Hepatic stellate cell (primary cell): ENCODE measurements around the gene SPAST.
"Not testable (repeated sequence)": the region's sequence is repeated elsewhere in the genome, so short reads cannot be mapped to it uniquely, and the experiment has no call there.

Experiments
- DNase-seq: peaks from one replicate; pipeline ENCODE4 v3.0.0; 2011; ENCODE audit warnings: low spot score

SPAST gene

DNA sequence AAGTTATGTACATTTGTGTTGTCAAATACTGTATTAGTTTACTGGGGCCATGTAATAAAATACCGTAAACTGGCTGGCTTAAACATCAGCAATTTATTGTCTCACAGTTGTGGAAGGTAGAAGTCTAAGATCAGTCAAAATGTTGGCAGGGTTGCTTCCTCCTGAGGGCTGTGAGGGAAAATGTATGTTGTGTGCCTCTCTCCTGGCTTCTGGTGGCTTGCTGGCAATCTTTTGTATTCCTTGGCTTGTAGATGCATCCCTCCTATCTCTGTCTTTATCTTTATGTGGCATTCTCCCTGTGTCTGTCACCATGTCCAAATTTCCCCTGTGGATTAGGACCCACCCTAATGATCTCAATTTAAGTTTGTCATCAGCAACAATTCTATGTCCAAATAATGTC, 65.3 kb downstream of the SPAST start:
- DNase-seq, result no peak

DNA sequence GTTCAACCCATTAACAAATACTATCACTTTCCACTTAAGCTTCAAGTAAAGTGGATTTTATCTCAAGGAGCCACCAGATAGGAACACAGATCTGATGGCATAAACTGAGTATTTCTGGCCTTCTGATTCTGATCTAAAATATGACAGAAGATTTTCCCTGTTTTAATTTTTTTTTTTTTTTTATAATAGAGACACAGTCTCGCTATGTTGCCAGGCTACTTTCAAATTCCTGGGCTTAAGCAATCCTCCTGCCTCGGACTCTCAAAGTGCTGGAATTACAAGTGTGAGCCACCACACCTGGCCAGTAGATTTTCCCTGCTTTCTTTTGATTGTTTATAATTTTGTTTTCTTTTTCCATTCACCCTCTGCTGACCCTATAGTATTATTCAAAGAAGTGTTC, 65.7 kb downstream of the SPAST start:
- DNase-seq, result no peak

DNA sequence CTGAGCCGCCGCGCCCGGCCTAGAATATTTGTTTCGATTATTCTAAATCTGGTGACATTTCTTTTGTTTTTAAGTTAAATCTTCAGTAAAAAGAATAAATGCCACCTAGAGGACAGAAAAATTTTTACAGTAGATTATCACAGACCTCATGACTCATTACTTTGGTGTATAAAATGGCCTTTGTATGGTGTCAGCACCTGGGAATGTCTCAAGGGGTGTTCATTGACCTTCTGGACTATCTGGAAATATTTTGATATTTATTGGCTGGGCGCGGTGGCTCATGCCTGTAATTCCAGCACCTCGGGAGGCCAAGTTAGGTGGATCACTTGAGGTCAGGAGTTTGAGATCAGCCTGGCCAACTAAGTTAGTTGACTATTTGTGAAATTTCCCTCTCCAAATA, 72.1 kb downstream of the SPAST start:
- DNase-seq, result peak; percentile 65

DNA sequence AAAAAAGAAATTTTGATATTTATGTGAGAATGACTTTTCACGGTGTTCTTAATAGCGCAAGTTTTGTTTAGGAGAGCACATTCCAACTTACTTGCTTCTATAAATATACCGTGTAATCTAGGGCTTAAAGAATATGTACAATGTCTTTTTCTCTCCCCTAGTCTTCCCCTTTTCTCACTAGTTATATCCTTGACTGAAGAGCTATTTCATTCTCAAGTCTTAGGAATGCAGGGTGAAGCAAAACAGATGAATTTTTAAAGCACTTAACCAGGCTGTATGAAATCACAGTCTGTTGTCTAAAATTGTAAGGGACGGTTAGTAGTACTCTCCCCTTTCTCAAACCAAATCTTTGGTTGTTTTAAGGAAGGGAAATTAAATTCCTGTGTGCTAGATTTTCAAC, 72.7 kb downstream of the SPAST start:
- DNase-seq, result peak; percentile 26

DNA sequence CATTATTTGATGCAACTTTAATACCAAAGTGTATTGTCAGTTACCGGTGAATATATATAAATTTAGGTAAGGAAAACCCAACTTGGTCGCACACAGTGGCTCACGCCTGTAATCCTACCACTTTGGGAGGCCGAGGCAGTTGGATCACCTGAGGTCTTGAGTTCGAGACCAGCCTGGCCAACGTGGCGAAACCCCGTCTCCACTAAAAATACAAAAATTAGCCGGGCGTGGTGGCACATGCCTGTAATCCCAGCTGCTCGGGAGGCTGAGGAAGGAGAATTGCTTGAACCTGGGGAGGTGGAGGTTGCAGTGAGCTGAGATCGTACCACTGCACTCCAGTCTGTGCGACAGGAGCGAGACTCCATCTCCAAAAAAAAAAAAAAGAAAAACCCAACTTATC, 88.2 kb downstream of the SPAST start:
- not testable (repeated sequence) for DNase-seq

DNA sequence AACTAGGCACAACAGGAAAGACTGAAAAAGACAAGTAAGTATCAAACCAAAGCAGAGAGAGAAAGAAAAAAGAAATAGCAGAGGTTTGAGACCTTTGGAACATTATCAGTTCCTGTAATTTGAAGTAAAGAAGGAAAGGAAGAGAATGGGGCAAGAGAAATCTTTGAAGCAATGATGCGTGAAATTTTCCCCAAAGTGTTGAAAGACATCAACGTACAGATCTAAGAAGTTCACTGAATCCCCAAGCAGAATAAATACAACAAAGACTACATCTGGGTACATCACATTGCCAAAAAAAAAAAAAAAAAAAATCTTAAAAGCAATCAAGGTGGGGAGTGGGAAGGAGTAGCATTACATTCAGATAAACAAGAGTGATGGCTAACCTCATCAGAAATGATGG, 96.3 kb downstream of the SPAST start:
- no peak for DNase-seq

DNA sequence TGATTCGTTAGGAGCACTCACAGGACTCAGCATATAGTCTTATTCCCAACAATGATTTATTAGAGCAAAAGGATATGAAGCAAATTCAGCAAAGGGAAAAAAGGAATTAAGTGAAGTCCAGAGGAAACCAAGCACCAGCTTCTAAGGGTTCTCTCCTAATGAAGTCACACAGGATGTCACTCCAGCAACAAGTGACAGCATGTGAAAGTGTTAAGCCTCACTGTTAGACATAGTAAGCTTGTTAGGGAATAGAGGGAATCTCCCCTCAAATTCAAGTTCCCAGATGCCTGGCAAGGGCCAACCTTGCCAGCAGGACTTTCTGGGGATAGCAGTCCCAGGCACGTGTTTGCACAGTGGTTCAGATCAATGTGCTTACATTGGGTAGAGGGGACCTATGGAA, 97.9 kb downstream of the SPAST start:
- DNase-seq, result no peak

DNA sequence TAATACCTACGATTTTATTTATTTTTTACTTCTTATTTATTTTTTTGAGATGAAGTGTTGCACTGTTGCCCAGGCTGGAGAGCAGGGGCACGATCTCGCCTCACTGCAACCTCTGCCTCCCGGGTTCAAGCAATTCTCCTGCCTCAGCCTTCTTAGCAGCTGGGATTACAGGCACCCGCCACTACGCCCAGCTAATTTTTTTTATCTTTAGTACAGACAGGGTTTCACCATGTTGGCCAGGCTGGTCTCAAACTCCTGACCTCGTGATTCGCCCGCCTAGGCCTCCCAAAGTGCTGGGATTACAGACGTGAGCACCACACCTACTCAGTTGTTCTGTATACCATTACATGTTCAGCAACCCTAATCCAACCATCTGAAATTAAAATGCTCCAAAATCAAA, 100.9 kb downstream of the SPAST start:
- DNase-seq, result not testable (repeated sequence)

DNA sequence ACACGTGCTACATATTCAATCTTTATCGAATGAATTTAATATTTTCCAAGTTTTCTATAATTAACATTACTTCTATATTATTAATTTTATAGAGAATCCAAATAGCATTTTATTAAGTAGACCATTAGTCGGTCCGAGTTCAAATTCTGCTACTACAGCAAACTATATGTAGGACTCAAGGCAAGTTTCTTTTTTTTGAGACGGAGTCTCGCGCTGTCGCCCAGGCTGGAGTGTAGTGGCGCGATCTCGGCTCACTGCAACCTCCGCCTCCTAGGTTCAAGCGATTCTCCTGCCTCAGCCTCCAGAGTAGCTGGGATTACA, 101.6 kb downstream of the SPAST start:
- not testable (repeated sequence) for DNase-seq

DNA sequence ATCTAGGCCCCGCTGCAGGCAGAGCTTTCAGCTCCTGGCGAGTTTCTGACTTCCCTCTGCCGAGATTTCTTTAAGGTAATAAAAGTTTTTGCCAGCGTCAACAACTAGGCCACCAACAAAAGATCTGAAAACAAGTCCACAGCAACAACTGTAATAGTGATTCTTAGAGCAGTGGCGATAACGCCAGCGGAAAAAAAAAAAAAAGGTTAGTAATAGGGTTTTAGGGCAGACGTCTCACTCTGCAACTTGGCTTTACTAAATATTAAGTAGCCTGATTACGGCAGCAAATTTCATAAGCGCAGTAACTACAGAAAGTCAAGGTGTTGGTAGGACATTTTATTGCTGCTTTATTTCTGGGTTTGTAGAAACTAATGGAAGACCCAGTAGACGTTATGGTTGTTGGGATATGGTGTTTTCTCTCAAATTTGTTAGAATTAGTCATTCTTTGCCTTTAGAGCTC, 102.8 kb downstream of the SPAST start:
- no peak for DNase-seq

DNA sequence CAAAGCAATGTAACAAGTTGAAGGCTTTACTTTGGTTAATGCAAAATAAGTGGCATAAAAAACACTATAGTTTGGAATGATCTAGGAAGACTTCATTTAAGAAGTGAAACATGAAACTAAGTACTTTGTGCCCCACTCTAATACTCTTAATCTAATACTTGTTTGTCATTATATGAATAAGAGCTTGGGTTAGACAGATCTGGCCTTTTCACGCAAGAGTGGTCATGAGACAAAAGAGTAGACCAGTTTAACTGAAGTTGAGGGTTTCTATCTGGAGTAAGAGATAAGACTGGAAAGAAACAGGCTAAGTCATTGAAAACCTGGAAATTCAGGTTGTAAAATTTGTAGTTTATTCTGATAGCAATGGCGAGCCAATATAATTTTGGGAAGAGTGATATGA, 105.2 kb downstream of the SPAST start:
- DNase-seq, result no peak

DNA sequence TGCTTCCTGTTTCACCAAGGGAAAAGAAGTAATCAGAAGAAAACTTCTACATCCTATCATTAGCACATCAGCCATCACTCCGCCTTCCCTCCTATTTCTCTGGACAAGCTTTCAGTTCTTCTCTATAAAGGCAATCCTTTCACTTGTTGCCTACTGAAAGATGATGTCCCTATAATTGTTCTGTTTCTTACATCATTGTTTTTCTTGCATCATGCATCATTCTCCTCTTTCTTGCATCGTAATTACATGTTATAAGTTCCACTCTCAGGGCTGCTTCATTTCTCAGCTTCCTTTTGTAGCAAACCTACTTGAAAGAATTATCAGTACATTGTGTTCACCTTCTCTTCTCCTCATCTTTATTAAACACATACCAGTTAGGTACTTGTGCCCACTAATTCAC, 109.5 kb downstream of the SPAST start:
- DNase-seq, result no peak

DNA sequence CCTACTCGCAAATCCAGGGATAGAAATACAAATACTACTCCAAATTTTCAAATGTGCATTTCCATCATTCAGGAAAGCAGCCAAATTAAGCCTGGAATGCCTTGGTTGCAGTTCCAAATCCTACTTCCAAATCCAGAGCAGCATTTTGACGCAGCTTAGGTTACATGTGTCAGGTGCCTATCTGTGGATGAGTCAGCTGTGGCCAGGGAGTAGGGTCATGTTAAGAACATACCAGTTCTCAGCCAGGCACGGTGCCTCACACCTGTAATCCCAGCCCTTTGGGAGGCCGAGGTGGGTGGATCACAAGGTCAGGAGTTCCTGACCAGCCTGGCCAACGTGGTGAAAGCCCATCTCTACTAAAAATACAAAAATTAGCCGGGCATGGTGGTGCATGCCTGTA, 119.3 kb downstream of the SPAST start:
- DNase-seq, result no peak

DNA sequence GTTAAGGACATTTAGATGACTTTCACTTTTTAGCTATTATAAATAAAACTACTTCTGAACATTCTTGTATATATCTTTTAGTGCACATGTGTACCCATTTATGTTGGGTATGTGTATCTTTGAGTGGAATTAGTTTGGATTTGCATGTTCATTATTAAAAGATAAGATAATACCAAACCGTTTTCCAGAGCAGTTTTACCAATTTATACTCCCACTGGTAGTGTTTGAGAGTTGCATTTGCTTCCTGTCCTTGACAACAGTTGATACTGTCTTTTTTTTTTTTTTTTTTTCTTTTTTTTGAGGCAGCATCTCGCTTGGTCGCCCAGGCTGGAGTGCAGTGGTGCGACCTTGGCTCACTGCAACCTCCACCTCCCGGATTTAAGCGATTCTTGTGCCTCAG, 125.7 kb downstream of the SPAST start:
- no peak for DNase-seq

DNA sequence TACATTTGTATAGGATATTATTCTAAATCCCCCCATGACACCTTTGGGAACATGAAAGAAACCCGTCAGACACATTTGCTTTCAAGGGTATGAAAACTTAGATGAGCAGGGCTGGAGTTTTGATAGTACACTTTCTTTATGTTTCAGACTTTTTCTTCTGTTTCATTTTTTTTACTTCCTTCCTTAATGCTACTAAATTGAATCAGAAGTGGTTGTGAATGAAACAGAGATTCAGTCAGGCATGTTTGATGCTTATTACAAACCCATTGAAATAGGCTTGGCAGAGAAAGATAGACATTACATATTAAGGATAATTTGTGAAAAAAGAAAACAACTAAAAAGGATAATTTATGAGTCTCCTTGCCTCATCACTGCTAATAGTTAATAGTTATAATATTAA, 129.1 kb downstream of the SPAST start:
- no peak for DNase-seq

DNA sequence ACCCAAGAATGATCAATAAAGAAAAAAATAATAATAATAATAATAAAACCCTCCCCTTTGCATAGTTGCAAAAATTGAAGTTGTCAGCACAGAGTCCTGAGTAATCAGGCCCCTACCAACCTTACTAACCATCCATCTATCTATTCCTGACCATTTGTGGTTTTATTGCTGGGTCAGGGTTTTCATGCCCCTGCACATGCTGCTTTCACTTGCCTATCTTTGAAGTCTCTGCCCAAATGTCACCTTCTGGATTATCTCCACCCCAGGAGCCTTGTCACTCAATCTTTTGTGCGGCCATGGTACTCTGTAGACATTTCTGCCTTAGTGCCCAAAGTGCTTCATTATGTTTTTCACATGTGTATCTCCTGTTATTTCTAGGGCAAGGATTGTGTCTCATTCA, 137.5 kb downstream of the SPAST start:
- no peak for DNase-seq

DNA sequence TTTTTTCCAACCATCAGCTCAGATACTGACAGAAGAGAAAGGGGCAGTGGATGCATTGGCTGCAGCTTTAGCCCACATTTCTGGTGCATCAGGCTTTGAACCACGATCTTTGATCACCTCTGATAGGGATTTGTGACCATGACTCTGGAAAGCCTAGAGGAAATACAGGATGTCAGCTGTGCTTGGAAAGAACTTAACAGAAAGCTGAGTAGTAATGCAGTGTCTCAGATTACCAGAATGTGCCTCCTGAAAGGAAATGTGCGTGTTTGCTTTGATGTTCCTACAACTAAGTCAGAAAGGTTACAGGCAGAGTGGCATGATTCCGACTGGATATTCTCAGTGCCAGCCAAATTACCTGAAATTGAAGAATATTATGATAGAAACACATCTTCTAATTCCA, 140.1 kb downstream of the SPAST start:
- DNase-seq, result not testable (repeated sequence)
